HG03064 (cell line): ENCODE results near the gene RNASE4.
A peak's percentile ranks its signal among the peaks of the same experiment; 100 is the strongest.
"Not testable (repeated sequence)": the region's sequence is repeated elsewhere in the genome, so short reads cannot be mapped to it uniquely, and the experiment has no call there.

Experiments
- ATAC-seq: cut with Tn5 transposase; IDR thresholded peaks from one replicate; pipeline ENCODE4 v1.9.1; 2021; ENCODE audit warnings: low read depth; ENCODE audit not compliant: unreplicated experiment

RNASE4 gene, protein sequence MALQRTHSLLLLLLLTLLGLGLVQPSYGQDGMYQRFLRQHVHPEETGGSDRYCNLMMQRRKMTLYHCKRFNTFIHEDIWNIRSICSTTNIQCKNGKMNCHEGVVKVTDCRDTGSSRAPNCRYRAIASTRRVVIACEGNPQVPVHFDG

DNA sequence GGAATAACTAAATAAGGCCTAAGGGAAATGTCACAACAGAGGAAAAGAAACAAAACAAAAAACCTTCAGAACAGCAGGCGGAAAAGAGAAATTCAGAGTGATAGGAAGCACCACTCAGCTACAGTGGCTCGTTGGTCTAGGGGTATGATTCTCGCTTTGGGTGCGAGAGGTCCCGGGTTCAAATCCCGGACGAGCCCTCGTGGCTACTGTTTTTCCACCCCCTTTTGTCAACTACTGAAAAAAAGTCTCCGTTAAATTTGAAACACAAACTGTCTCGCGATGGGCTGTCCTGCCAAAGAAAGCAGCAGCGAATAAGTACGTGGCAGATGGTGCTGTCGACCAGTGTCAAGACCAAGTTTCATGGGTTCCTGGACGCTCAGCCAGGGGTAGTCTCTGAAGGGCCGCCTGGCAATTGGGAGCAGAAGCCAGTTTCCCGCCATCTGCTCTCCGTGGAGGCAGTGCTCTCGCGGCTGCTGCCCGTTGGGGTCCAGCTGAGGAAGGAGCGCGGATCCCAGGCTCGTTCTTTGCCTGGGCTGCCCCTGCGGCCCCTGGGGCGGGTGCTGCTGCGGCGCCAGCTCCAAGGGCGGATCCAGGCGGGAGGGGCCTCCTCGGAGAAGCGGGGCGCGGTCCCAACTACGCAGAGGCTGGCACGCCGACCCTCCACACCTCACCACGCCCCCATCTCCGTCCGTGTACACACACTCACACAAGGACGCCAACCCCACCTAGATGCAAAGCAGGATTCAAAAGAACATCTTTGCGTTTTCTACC lies at the start of gene RNASE4:
RNASE4 (plus strand) TSS at position 670 of the 771 bp plus-strand sequence. CDS start 14,812 bp downstream, outside the sequence.
- peak; percentile 24 for ATAC-seq

DNA sequence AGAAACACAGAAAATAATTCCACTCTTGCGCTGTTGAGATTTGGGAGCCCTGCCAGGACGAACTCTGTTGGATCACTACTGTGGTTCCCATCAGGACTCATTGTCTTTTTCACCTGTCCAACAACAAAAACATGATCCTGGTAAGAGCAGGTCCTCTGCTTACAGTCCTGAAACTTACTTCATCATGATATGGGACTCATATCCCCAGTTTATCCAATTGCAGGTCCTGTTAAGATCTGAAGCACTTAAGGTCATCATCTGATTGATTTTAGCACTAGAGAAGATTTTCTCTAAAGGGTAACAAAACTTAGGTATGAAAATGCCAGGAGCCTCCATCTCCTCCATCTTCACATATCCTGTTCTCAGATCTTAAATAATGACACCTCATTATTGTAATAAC lies 42.8 kb upstream of the RNASE4 start, which contains the start of gene OR6S1:
OR6S1 (minus strand) TSS at position 101 of the 400 bp plus-strand sequence; CDS start at position 101, 0 bp downstream.
- no peak for ATAC-seq

DNA sequence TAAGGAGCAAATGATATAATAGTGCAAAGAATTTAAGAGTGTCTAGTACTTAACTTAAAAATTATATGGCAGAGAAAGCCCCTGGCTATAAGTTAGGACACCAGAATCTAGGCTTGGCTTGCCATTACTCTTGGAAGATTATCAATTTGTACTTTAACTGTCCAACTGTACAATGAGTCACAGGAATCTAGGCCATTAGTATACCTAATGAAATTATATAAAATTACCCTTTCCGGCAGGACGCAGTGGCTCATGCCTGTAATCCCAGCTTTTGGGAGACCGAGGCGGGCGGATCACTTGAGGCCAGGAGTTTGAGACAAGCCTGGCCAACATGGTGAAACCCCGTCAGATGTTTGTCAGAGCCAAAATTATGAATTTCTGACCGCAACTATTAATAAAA lies 42.2 kb upstream of the RNASE4 start:
- no peak for ATAC-seq

DNA sequence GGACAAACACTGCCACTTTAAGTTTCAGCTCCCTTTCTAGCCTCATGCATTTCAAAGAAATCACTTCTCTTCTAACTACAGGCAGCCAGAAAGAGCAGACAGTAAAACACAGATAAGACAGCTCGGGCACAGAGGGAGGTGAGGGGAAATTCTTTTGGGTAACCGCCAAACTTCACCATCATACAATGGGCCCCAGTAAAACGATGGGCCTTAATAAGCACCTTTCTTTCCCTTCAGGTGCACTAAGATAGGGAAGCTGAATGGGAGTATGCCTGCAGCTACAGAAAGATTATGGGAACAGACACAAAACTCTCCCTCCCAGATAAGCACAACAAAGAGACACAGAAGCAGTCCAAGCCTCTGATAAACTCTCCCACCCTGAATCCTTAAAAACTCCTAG lies 41.6 kb upstream of the RNASE4 start:
- not testable (repeated sequence) for ATAC-seq

DNA sequence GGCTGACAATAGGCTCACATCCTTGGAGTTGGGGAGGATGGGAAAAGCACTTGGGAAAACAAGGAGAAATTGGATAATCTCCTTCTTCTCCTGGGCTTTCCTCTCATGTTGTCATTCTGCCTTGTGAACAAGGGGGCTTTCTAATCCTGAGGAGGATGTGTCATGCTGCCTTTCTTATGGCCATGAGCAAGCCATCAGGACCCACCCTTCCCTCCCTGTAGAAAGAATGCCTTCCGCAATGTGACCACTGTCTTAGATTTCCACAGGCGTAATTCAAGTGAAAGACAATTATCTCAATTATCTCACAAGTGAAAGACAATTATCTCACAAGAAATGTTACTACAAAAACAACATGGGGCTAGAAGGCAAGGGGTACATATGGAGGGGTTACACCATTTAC lies 39.8 kb upstream of the RNASE4 start:
- ATAC-seq: no peak

DNA sequence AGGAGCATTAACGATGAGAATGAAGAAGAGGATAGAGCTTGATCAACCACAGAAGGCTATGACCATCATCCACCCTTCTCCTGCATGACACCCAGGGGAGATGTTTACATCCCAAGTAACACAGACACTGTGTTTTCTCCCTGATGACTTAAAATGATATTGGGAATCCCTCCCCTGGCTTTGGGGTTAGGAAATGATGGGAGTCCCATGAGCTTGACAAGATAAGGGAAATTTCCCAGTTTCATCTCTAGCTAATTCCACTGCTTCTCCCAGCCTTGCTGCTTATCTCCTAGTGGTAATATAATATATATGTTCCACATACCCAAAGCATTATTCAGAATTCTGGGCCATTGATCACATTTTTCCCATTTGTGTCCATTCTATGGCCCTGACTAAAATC lies 38.9 kb upstream of the RNASE4 start:
- ATAC-seq: no peak

DNA sequence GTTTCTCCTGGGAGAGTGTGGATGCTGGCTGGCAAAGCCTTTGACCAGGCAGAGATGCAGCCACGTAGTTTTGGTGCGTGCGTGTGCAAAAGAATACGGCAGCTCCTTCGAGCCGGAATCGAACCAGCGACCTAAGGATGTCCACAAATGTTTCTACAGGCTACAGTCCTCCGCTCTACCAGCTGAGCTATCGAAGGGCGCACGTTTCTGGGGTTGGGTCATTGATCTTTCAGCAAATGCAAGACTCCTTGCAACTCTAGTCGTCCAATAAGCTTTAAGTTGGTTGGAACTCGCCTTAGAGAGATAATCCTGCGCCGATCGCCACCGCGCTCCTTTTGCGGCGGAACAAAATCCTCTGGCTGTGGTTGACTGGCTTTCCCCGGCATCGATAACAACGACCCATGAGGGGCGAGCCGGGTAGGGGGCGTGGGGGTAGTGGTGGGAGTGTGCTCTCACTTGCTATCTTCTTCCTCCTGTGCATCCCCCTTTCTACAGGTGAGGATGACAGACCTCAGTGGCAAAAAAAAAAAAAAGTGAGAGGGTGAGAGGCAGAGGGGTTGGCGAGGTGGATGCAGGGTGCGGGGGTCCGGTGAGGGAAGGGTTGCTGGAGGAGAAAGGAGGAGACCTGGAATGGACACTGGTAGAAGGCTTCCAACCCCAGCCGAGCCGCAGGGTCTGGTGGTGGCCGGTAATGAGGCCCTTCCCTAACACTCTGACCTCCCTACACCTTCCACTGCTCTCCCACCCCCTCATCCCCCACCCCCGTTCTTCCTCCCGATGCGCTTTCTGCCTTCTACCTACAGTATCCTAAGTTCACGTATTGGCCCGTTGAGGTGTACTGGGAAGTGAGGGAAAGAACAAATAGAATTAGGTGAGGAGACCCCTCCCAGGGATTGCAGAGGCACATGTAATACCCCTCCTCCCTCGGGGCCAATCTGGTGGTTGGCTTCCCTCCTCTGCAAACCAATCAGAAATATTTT lies 31.1 kb upstream of the RNASE4 start:
- ATAC-seq: no peak

DNA sequence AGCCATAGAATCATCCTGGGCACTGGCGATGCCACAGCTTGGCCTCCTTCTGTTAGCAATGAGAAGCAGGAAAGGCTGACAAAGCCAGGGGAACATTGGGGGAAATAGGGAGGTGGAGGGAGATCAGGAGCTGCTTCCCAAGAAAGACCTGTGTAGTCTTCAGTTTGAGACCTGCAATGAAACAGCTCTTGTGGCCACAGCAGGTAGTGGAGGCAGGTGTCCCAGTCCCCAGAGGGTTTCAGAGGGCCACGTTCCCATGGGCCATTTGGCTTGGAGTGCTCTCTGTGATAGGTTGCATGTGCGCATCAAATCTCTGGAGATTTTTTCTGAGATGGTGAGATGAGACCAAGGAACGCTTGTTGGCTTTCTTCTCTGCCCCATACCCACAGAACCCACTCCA lies 28.5 kb upstream of the RNASE4 start:
- ATAC-seq: no peak

DNA sequence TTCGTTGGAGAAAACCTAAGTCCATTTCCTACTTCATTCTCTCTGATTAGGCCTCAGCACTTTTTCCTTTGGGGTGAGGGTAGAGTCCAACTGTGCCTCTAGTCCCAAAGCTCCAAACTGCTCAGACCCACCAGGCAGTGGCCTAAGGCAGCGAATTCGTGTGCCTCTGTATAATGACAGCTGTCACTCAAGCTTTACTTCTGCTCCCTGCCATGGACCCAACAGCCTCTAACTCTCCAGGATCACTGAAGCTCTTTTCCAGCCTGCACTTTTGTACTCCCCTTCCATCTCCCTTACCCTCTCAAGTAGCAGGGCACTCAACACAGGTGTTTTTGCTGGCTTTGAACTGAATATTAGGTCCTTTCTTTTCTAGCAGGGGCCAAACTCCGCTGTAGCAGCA lies 28.1 kb upstream of the RNASE4 start:
- no peak for ATAC-seq

DNA sequence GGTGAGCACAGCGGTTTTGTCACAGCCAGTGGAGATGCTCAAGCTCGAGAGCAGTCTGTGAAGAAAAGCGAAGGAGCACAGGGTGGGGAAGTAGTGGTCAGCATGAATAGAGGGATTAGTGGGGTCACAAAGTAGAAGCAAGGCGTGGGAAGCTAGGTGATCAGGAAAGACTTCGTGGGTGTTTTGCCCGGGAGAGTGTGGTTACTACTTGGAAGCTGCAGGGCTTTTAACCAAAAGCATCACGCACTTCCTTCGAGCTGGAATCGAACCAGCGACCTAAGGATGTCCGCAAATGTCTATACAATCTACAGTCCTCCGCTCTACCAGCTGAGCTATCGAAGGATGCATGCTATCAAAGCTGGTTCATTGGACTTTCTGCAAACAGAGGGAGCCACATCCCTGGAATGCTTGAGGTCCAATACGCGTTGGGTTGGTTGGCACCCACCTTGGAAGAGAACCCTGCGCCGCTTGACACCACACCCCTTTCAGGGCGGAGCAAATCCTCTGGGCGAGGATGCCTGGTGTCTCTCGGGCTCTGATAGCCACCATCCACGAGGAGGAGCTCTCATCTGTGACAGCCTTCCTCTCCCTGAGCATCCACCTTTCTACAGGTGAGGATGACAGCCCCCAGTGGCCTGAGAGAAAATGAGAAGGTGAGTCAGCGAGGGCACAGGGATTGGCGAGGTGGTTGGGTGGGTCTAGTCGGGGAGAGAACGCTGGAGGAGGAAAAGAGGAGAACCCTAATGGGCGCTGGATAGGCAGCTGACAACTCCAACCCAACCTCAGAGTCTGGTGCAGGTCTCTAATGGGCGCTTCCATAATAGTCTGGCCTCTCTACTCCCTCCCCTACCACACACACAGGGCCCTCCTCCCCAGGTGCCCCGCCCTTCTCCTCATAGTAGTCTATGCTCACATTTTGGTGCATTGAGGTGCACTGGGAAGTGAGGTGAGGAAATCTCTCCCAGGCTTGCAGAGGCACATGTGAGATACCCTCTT lies 26.8 kb upstream of the RNASE4 start:
- ATAC-seq: no peak

DNA sequence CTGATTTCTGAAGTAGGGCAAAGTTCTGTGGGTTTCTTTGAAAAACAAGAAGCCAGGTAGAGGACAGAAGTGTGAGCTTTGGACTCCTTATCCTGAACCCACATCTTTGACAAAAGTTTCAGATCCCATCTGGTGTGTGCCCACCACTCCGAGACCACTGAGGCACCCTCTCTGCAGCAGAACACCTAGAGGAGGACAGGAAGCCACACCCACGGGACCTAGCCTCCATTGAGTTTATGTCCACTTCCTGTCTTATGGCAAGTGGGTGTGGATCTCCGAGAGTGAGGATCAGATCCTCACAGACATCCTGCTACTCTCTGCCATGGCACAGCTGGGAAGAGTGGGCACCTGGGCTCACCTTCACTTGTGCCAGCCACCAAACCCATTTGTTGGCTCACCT lies 26.1 kb upstream of the RNASE4 start:
- no peak for ATAC-seq

DNA sequence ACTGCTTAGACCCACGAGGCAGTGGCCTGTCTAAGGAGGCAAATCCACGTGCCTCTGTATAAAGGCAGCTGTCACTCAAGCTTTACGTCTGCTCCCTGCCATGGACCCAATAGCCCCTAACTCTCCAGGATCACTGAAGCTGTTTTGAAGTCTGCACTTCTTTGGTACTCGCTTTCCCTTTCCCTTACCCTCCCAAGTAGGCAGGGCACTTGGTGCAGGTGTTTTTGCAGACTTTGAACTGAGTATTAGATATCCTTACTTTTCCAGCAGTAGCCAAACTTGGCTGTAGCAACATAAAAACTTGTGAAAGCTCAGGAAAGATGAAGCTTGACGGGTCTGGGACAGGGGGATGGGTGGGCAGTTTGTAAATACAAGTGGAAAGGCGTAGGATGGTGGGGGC lies 25.0 kb upstream of the RNASE4 start:
- ATAC-seq: no peak

DNA sequence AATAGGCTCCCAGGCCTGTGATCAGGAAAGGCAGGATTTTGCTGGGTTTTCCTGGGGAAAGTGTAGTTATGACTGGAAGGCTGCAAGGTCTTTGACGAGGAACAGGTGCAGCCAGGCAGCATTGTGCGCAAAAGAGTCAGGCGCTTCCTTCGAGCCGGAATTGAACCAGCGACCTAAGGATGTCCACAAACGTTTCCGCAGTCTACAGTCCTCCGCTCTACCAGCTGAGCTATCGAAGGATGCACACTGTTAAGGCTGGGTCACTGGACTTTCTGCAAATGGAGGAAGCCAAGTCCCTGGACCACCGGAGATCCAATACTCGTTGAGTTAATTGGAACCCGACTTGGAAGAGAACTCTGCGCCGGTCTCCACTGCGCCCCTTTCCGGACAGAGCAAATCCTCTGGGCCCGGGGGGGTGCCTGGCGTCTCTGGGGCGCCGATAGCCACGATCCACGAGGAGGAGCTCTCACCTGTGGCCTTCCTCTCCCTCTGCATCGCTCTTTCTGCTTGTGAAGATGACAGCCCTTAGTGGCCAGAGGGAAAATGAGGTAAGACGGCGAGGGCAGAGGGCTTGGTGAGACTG lies 24.5 kb upstream of the RNASE4 start:
- no peak for ATAC-seq

DNA sequence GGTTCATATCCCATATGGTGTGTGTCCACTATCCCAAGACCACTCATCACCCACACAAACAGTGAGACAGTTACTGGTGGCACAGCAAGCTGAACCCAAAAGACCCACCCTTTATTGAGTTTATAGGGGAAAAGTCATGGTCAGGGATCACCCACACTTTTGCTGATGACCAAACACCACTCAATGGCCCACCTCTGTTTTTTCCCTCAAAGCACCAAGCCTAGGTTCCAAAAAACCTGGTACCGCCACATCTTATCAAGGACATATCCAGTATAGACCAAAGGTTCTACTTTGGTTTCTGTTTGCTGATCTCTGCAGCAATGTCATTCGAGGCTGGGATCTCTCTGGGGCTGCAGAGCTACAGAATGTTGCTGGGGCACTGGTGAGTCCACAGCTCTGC lies 23.2 kb upstream of the RNASE4 start:
- ATAC-seq: no peak

DNA sequence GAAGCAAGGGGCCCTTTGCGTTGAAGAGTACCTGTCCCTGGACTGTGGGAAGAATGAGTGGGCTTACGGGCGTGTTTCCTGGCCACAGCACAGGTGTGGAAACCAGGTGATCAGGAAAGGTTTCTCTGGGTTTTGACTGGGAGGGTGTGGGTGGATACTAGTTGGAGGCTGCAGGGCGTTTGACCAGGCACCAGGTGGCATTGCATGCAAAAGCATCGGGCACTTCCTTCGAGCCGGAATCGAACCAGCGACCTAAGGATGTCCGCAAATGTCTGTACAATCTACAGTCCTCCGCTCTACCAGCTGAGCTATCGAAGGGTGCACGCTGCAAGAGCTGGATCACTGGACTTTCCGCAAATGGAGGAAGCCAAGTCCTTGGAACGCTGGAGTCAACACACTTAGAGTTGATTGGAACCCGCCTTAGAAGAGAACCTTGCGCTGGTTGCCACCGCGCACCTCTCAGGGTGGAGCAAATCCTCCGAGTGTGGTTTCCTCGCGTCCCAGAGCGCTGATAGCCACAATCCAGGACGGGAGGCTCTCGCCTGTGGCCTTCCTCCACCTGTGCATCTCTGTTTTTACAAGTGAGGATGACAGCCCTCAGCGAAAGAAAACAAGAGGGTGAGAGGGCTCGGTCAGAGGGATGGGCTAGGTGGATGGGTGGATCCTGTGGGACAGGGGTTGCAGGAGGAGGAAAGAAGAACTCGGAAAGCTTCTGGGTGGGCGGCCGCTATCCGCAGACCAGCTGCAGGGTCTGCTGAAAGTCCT lies 21.2 kb upstream of the RNASE4 start:
- ATAC-seq: no peak

DNA sequence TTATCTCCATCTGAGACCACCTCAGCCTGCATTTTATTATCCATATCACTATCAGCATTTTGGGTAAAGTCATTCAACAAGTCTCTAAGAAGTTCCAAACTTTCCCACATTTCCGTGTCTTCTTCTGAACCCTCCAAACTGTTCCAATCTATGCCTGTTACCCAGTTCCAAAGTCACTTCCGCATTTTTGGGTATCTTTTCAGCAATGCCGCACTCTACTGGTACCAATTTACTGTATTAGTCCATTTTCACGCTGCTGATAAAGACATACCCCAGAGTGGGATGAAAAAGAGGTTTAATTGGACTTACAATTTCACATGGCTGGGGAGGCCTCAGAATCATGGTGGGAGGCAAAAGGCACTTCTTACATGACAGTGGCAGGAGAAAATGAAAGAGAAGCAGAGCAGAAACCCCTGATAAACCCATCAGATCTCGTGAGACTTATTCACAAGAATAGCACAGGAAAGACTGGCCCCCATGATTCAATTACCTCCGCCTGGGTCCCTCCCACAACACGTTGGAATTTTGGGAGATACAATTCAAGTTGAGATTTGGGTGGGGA lies 17.9 kb upstream of the RNASE4 start:
- ATAC-seq: not testable (repeated sequence)

DNA sequence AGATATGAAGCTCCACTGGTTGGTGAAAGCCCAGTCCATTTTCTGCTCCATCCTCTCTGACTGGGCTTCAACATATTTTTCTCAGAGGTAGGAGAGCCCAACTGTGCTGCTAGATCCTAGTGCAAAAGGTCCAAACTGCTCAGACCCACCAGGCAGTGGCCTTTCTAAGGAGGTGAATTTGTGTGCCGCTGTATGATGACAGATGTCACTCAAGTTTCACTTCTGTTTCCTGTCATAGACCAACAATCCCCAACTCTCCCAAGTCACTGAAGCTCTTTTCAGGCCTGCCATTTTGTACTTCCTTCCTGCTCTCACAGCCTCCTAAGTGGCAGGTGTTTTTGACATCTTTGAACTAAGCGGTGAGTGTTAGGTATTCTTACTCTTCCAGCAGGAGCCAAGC lies 16.4 kb upstream of the RNASE4 start:
- peak; percentile 54 for ATAC-seq

DNA sequence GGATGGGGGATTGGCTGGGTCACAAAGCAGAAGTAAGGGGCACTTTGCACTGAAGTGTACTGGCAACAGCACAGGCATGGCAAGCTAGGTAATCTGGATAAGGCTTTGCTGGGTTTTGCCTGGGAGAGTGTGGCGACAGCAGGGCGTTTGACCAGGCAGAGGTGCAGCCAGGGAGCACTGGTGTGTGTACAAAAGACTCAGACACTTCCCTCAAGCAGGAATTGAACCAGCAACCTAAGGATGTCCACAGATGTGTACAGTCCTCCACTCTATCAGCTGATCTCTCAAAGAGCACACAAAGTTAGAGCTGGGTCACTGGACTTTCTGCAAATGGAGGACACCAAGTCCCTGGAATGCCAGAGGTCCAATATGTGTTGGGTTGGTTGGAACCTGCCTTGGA lies 15.4 kb upstream of the RNASE4 start:
- ATAC-seq: no peak
